A549 (cell line): Measurements from ENCODE around the gene TTLL13. TPM values are rescaled to one million over a fixed set of nuclear protein-coding genes. Genes with fewer than 3 reads are reported as not detected.

ENCODE experiments used
- ATAC-seq, 2 experiments: fragments of 200-7000 bp in 1 of 2; fragments of >200 bp in 1 of 2; cut with Nextera tagmentation in 1 of 2; cut with Tn5 transposase in 1 of 2; 3 replicates each; pipeline versions ENCODE4 v1.8.0 to v1.9.1; 2018 to 2020; ENCODE audit warnings: mild to moderate bottlenecking in 1 of 2, moderate library complexity in 1 of 2
- CTCF ChIA-PET: fragments of 300-600 bp; sonication (Branson Sonifier 250); formaldehyde crosslinking; extraction: SDS; loops from one replicate; lab custom pipeline; 2021; ENCODE audit warnings: antibody characterized with exemption, inconsistent platforms; lab: Yijun Ruan, JAX
- POLR2A ChIA-PET: fragments of 350-600 bp; formaldehyde crosslinking; extraction: SDS; loops from one replicate; lab custom pipeline; 2021; ENCODE audit warnings: antibody characterized with exemption, inconsistent platforms; lab: Yijun Ruan, JAX
- DNase-seq, 2 experiments: peaks; one replicate each; pipeline versions ENCODE4 v3.0.0 to v3.0.0-alpha.2; 2011 to 2016; ENCODE audit warnings: low read depth in 1 of 2, low spot score in 1 of 2
- FAIRE-seq: peaks from 2 replicates; lab custom pipeline; 2011; peaks lifted over from hg19 to GRCh38; lab: Jason Lieb, UNC
- H3K27ac ChIP-seq, 2 experiments: fragments of >200 bp; sonication (Bioruptor Twin); formaldehyde crosslinking; 3 replicates each; pipeline ENCODE4 v1.5.1; 2016 to 2017
- H3K4me1 ChIP-seq: fragments of >200 bp; sonication (Bioruptor Twin); formaldehyde crosslinking; 3 replicates; pipeline ENCODE4 v1.6.1; 2016
- H3K4me2 ChIP-seq: fragments of >200 bp; sonication (Bioruptor Twin); formaldehyde crosslinking; 3 replicates; pipeline ENCODE4 v1.6.1; 2016
- H3K4me3 ChIP-seq: fragments of >200 bp; sonication (Bioruptor Twin); formaldehyde crosslinking; 3 replicates; pipeline ENCODE4 v1.5.1; 2016
- H3K9me3 ChIP-seq: fragments of >200 bp; sonication (Bioruptor Twin); formaldehyde crosslinking; 3 replicates; pipeline ENCODE4 v1.6.1; 2016
- BHLHE40 ChIP-seq: IDR thresholded peaks from 2 replicates; pipeline ENCODE4 v1.6.1; 2012; ENCODE audit warnings: low read depth, low read length, inconsistent platforms
- CBX2 ChIP-seq: fragments of 200-600 bp; sonication (generic); IDR thresholded peaks from 2 replicates; pipeline ENCODE4 v1.6.1; 2016; ENCODE audit warnings: low read depth, mild to moderate bottlenecking, borderline replicate concordance
- CEBPB ChIP-seq, 2 experiments: fragments of >200 bp in 1 of 2; sonication (Bioruptor Twin) in 1 of 2; formaldehyde crosslinking in 1 of 2; IDR thresholded peaks; 2 replicates each; pipeline ENCODE4 v1.6.1; 2012 to 2016
- CTCF ChIP-seq: fragments of >200 bp; sonication (Bioruptor Twin); formaldehyde crosslinking; IDR thresholded peaks from 3 replicates; pipeline ENCODE4 v1.5.1; 2016
- FOSB ChIP-seq: fragments of 250-450 bp; sonication (Bioruptor Pico); IDR thresholded peaks from 2 replicates; pipeline ENCODE4 v1.5.0; 2020; ENCODE audit warnings: mild to moderate bottlenecking, moderate library complexity
- FOSL2 ChIP-seq, 2 experiments: fragments of 450-650 bp in 1 of 2; fragments of >200 bp in 1 of 2; sonication (Bioruptor Twin) in 1 of 2; formaldehyde crosslinking; IDR thresholded peaks; 2 replicates each; pipeline versions ENCODE4 v1.5.0 to v1.6.1; 2016 to 2020; ENCODE audit warnings: mild to moderate bottlenecking in 1 of 2, moderate library complexity in 1 of 2
- HES2 ChIP-seq: fragments of >200 bp; sonication (Bioruptor Twin); formaldehyde crosslinking; IDR thresholded peaks from 2 replicates; pipeline ENCODE4 v1.6.1; 2016
- KDM1A ChIP-seq: fragments of 200-600 bp; sonication (generic); IDR thresholded peaks from 2 replicates; pipeline ENCODE4 v1.6.1; 2016; ENCODE audit warnings: low read depth, mild to moderate bottlenecking
- MAX ChIP-seq: IDR thresholded peaks from 2 replicates; pipeline ENCODE4 v1.6.1; 2012
- RARB ChIP-seq: fragments of 250-450 bp; sonication (Bioruptor Pico); IDR thresholded peaks from 2 replicates; pipeline ENCODE4 v1.8.0; 2021; ENCODE audit warnings: mild to moderate bottlenecking, moderate library complexity
- RCOR1 ChIP-seq: fragments of 150-350 bp; IDR thresholded peaks from 2 replicates; pipeline ENCODE4 v1.6.1; 2014; ENCODE audit warnings: antibody characterized with exemption, low read length, low read depth
- REST ChIP-seq: fragments of 200-600 bp; sonication (generic); IDR thresholded peaks from 2 replicates; pipeline ENCODE4 v1.6.1; 2016; ENCODE audit warnings: antibody characterized with exemption, mild to moderate bottlenecking, moderate library complexity
- RFX5 ChIP-seq: fragments of 450-650 bp; IDR thresholded peaks from 2 replicates; pipeline ENCODE4 v1.7.1; 2014; ENCODE audit warnings: antibody characterized with exemption, mild to moderate bottlenecking, moderate library complexity
- SREBF2 ChIP-seq: fragments of 450-650 bp; IDR thresholded peaks from 2 replicates; pipeline ENCODE4 v1.6.1; 2014; ENCODE audit warnings: mild to moderate bottlenecking, moderate library complexity
- TP53 ChIP-seq: fragments of 250-450 bp; sonication (Bioruptor Pico); IDR thresholded peaks from 2 replicates; pipeline ENCODE4 v1.5.0; 2021; ENCODE audit warnings: mild to moderate bottlenecking, moderate library complexity
- ZC3H11A ChIP-seq: fragments of 450-650 bp; IDR thresholded peaks from 2 replicates; pipeline ENCODE4 v1.6.1; 2014; ENCODE audit warnings: antibody characterized with exemption, mild to moderate bottlenecking
- ZFP36 ChIP-seq: fragments of 450-650 bp; IDR thresholded peaks from 2 replicates; pipeline ENCODE4 v1.6.1; 2014; ENCODE audit warnings: borderline replicate concordance; ENCODE audit not compliant: partially characterized antibody
- ZSCAN20 ChIP-seq: fragments of 250-450 bp; sonication (Bioruptor Pico); IDR thresholded peaks from 2 replicates; pipeline ENCODE4 v1.8.0; 2022; ENCODE audit warnings: mild to moderate bottlenecking, moderate library complexity
- WGBS: methylation state at CpG from one replicate; pipeline ENCODE4 v1.1.6; 2017; ENCODE audit errors: missing lambda C conversion rate; 5-methylcytosine and 5-hydroxymethylcytosine counted together
- polyA plus RNA-seq, 4 experiments: library from polyadenylated mRNA; depleted of rRNA in 3 of 4; stranded (reverse); fragments of >200 nt; fragmentation: RNase III in 1 of 4; extraction: RNeasy Plus Mini Kit Qiagen cat#74134 plus additional on column Dnase treatment in 1 of 4; gene quantifications; 2 replicates in 3 of 4; 3 replicates in 1 of 4; pipeline ENCODE4 v1.2.3, GENCODE V29; 2011 to 2017
- TF ChIP-seq, protein P1 (sequence below): fragments of 150-350 bp; IDR thresholded peaks from 2 replicates; pipeline ENCODE4 v1.6.1; 2014; ENCODE audit warnings: low read depth, mild to moderate bottlenecking, low read length
- TF ChIP-seq, protein P2 (sequence below): IDR thresholded peaks from 2 replicates; pipeline ENCODE4 v1.6.1; 2012

TTLL13 gene
- polyA plus RNA-seq, 2 of the 4 experiments (the other 2 are of a cell fraction), result 0.17 to 0.61 TPM

DNA sequence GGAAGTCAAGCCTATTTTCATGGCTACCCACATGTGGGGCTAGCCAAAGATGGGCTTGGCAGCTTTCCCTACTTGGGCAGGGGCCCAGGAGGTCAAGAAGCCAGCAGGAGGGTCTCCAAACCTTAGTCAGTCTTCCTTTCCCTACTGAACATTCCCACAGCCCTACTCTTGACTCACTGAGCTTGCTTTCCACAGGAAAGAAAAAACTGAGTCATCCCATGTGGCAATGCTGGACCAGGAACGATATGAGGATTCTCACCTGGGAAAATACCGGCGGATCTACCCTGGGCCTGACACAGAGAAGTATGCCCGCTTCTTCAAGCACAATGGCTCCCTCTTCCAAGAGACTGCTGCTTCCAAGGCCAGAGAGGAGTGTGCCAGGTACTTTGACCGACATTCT, 12.5 kb downstream of the TTLL13 start:
- ChIA-PET POLR2A (interaction anchor here (1.3 to 2.1 kb wide), 3 partner anchors 11 to 28 kb away, joined by 3 to 11 read pairs (median 9); partner anchors contain the start of genes CIB1, GDPGP1 and TTLL13), CTCF (interaction anchor here (0.6 to 2.7 kb wide), 10 partner anchors 9 to 432 kb away, joined by 3 to 14 read pairs (median 5); partner anchors contain the start of gene TTLL13)
- ATAC-seq (no peak), FAIRE-seq (no peak), DNase-seq (no peak)
- peak overlapping the region in 1 of 2 experiments; percentile 22; a peak in 3 of 6 replicates for H3K27ac ChIP-seq
- H3K4me3 ChIP-seq, result no peak overlapping the region
- peaks cover 11% of the 10 kb centered on the region for H3K4me1 ChIP-seq
- no peaks in the 10 kb centered on the region for H3K9me3 ChIP-seq
- TF ChIP-seq CTCF, result no peak
- TF ChIP-seq ZSCAN20 (CRISPR knock-in tag), result no peak
- no peak for TF ChIP-seq FOSB (CRISPR knock-in tag)
- TF ChIP-seq SREBF2, result no peak
- no peak for TF ChIP-seq HES2
- no peak for TF ChIP-seq ZFP36
- TF ChIP-seq CBX2, result no peak
- WGBS, result 77% methylated on average over 5 of the region's 5 CpGs
- H3K4me2 ChIP-seq, result no peak overlapping the region

- ChIA-PET POLR2A (interaction anchor here (1.3 to 2.1 kb wide), 3 partner anchors 11 to 29 kb away, joined by 3 to 11 read pairs (median 9); partner anchors contain the start of genes CIB1, GDPGP1 and TTLL13), CTCF (interaction anchor here (0.8 to 2.7 kb wide), 9 partner anchors 8 to 119 kb away, joined by 3 to 14 read pairs (median 5); partner anchors contain the start of gene TTLL13)
- Histone ChIP-seq H3K4me3 (no peak overlapping the region), H3K27ac (peak overlapping the region in 1 of 2 experiments; percentile 22; a peak in 2 of 6 replicates), H3K9me3 (no peaks in the 10 kb centered on the region), H3K4me1 (peaks cover 17% of the 10 kb centered on the region), H3K4me2 (no peak overlapping the region)
- FAIRE-seq (no peak), DNase-seq (no peak), ATAC-seq (no peak)
- no peak for TF ChIP-seq RARB (CRISPR knock-in tag)
- TF ChIP-seq KDM1A, result no peak
- TF ChIP-seq, protein P1, sequence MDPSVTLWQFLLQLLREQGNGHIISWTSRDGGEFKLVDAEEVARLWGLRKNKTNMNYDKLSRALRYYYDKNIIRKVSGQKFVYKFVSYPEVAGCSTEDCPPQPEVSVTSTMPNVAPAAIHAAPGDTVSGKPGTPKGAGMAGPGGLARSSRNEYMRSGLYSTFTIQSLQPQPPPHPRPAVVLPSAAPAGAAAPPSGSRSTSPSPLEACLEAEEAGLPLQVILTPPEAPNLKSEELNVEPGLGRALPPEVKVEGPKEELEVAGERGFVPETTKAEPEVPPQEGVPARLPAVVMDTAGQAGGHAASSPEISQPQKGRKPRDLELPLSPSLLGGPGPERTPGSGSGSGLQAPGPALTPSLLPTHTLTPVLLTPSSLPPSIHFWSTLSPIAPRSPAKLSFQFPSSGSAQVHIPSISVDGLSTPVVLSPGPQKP, result no peak
- no peak for TF ChIP-seq CEBPB (IDR thresholded peaks at IDR 0.05)
- no peak for TF ChIP-seq ZC3H11A
- TF ChIP-seq TP53, result no peak
- no peak for TF ChIP-seq FOSL2 (IDR thresholded peaks at IDR 0.05)
- TF ChIP-seq FOSL2 (CRISPR knock-in tag; IDR thresholded peaks at IDR 0.05), result no peak
- TF ChIP-seq HES2, result no peak
- TF ChIP-seq, protein P2, sequence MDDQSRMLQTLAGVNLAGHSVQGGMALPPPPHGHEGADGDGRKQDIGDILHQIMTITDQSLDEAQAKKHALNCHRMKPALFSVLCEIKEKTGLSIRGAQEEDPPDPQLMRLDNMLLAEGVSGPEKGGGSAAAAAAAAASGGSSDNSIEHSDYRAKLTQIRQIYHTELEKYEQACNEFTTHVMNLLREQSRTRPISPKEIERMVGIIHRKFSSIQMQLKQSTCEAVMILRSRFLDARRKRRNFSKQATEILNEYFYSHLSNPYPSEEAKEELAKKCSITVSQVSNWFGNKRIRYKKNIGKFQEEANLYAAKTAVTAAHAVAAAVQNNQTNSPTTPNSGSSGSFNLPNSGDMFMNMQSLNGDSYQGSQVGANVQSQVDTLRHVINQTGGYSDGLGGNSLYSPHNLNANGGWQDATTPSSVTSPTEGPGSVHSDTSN, result no peak
- TF ChIP-seq REST, result no peak
- no peak for TF ChIP-seq BHLHE40
- no peak for TF ChIP-seq RCOR1
- TF ChIP-seq RFX5, result no peak
- no peak for TF ChIP-seq MAX
- TF ChIP-seq CTCF, result no peak
- TF ChIP-seq FOSB (CRISPR knock-in tag), result no peak
- WGBS, result 80% methylated on average over 5 of the region's 5 CpGs
Measured at GRCh38 chr15:90262426-90262825, 13.1 kb downstream of the TTLL13 start.
